HCT116 (cell line): ENCODE results near the gene MRPS27.

Source experiments
- ATF3 ChIP-seq: IDR thresholded peaks from 2 replicates; pipeline ENCODE4 v1.6.1; 2012
- CTCF ChIP-seq, 3 experiments: fragments of 200-600 bp in 1 of 3; sonication (generic) in 1 of 3; IDR thresholded peaks in 2 of 3; conservative IDR thresholded peaks in 1 of 3; 2 replicates each; pipeline ENCODE4 v1.5.1; 2012 to 2017; ENCODE audit warnings: low read depth in 2 of 3, low read length in 2 of 3, antibody characterized with exemption in 1 of 3, borderline replicate concordance in 1 of 3, control low read depth in 1 of 3, mild to moderate bottlenecking in 1 of 3, mixed read lengths in 1 of 3, mixed run types in 1 of 3, moderate library complexity in 1 of 3; ENCODE audit not compliant: insufficient read depth in 1 of 3
- EGR1 ChIP-seq: IDR thresholded peaks from 2 replicates; pipeline ENCODE4 v1.6.1; 2012; ENCODE audit warnings: low read depth
- ELF1 ChIP-seq: IDR thresholded peaks from 2 replicates; pipeline ENCODE4 v1.6.1; 2012; ENCODE audit warnings: low read depth, borderline replicate concordance
- EZH2 ChIP-seq: fragments of 200-600 bp; sonication (generic); IDR thresholded peaks from 2 replicates; pipeline ENCODE4 v1.6.1; 2017; ENCODE audit warnings: antibody characterized with exemption, mixed run types
- EZH2phosphoT487 ChIP-seq: fragments of 200-600 bp; IDR thresholded peaks from 2 replicates; pipeline ENCODE4 v1.6.1; 2018; ENCODE audit warnings: antibody characterized with exemption, borderline replicate concordance
- POLR2A ChIP-seq: IDR thresholded peaks from 2 replicates; pipeline ENCODE4 v1.7.0; 2011; ENCODE audit warnings: borderline replicate concordance; ENCODE audit not compliant: insufficient read depth, insufficient read length; ENCODE audit errors: extremely low read depth
- SIN3A ChIP-seq: IDR thresholded peaks from 2 replicates; pipeline ENCODE4 v1.6.1; 2012; ENCODE audit warnings: low read depth
- YY1 ChIP-seq: IDR thresholded peaks from 2 replicates; pipeline ENCODE4 v1.6.1; 2011; ENCODE audit warnings: low read length, low read depth, moderate library complexity, mild to moderate bottlenecking; ENCODE audit not compliant: insufficient replicate concordance; ENCODE audit errors: extremely low read depth
- ZFX ChIP-seq: fragments of 450-650 bp; IDR thresholded peaks from 2 replicates; pipeline ENCODE4 v1.6.1; 2017
- TF ChIP-seq, protein P1 (sequence below): IDR thresholded peaks from 2 replicates; pipeline ENCODE4 v1.6.1; 2012; ENCODE audit warnings: low read depth
- TF ChIP-seq, protein P2 (sequence below): IDR thresholded peaks from 2 replicates; pipeline ENCODE4 v1.6.1; 2012

GRCh38 chr5:72226950-72227349, 93.1 kb downstream of the MRPS27 start:
- TF ChIP-seq, protein P1, sequence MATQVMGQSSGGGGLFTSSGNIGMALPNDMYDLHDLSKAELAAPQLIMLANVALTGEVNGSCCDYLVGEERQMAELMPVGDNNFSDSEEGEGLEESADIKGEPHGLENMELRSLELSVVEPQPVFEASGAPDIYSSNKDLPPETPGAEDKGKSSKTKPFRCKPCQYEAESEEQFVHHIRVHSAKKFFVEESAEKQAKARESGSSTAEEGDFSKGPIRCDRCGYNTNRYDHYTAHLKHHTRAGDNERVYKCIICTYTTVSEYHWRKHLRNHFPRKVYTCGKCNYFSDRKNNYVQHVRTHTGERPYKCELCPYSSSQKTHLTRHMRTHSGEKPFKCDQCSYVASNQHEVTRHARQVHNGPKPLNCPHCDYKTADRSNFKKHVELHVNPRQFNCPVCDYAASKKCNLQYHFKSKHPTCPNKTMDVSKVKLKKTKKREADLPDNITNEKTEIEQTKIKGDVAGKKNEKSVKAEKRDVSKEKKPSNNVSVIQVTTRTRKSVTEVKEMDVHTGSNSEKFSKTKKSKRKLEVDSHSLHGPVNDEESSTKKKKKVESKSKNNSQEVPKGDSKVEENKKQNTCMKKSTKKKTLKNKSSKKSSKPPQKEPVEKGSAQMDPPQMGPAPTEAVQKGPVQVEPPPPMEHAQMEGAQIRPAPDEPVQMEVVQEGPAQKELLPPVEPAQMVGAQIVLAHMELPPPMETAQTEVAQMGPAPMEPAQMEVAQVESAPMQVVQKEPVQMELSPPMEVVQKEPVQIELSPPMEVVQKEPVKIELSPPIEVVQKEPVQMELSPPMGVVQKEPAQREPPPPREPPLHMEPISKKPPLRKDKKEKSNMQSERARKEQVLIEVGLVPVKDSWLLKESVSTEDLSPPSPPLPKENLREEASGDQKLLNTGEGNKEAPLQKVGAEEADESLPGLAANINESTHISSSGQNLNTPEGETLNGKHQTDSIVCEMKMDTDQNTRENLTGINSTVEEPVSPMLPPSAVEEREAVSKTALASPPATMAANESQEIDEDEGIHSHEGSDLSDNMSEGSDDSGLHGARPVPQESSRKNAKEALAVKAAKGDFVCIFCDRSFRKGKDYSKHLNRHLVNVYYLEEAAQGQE, result no peak
- TF ChIP-seq SIN3A (no peak), CTCF (IDR thresholded peaks at IDR 0.05 in 2 of 3, conservative IDR thresholded peaks at IDR 0.05 in 1 of 3; ENCODE audit: borderline replicate concordance in 1 of 3, insufficient read depth in 1 of 3, low read depth in 2 of 3, low read length in 2 of 3) (no peak), ZFX (no peak), YY1 (no peak), EGR1 (no peak), ATF3 (no peak), POLR2A (no peak), EZH2phosphoT487 (no peak), EZH2 (no peak), ELF1 (no peak)
- TF ChIP-seq, protein P2, sequence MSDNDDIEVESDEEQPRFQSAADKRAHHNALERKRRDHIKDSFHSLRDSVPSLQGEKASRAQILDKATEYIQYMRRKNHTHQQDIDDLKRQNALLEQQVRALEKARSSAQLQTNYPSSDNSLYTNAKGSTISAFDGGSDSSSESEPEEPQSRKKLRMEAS, result no peak
